Neural cell (in vitro differentiated cells): ENCODE measurements around the gene DNAH6. TPM values are rescaled to one million over a fixed set of nuclear protein-coding genes. Genes with fewer than 3 reads are reported as not detected.

Experiments
- H2AFZ ChIP-seq: fragments of 200-600, 300-800 bp; sonication (generic), shearing (Covaris generic); 2 replicates; pipeline ENCODE4 v1.6.0; 2014; ENCODE audit warnings: low read depth, mild to moderate bottlenecking, antibody characterized with exemption, low read length, moderate library complexity
- H3F3A ChIP-seq: fragments of 200-600 bp; shearing (Covaris generic); 2 replicates; pipeline ENCODE4 v1.6.1; 2016; ENCODE audit warnings: mild to moderate bottlenecking, moderate library complexity, mixed read lengths, antibody characterized with exemption, low read length; ENCODE audit not compliant: insufficient read depth, poor library complexity, severe bottlenecking
- H3K27ac ChIP-seq: fragments of 200-600, 300-800 bp; sonication (generic), shearing (Covaris generic); 2 replicates; pipeline ENCODE4 v1.5.1; 2014; ENCODE audit warnings: mild to moderate bottlenecking, low read length, moderate library complexity
- H3K27me3 ChIP-seq: fragments of 300-800, 200-600 bp; sonication (generic), shearing (Covaris generic); 2 replicates; pipeline ENCODE4 v1.6.0; 2014; ENCODE audit warnings: mild to moderate bottlenecking, low read depth, low read length, moderate library complexity; ENCODE audit not compliant: insufficient read depth
- H3K36me3 ChIP-seq: fragments of 300-800, 200-600 bp; sonication (generic), shearing (Covaris generic); 2 replicates; pipeline ENCODE4 v1.5.1; 2014; ENCODE audit warnings: mild to moderate bottlenecking, antibody characterized with exemption, low read length, moderate library complexity; ENCODE audit not compliant: insufficient read depth
- H3K4me2 ChIP-seq: fragments of 300-800, 200-600 bp; sonication (generic), shearing (Covaris generic); 2 replicates; pipeline ENCODE4 v1.6.0; 2014; ENCODE audit warnings: mild to moderate bottlenecking, low read length
- H3K4me3 ChIP-seq: fragments of 300-800, 200-600 bp; sonication (generic), shearing (Covaris generic); 2 replicates; pipeline ENCODE4 v1.5.1; 2014; ENCODE audit warnings: mild to moderate bottlenecking, low read length, moderate library complexity
- H3K79me2 ChIP-seq: fragments of 200-600 bp; shearing (Covaris generic); replicated peaks from 2 replicates; pipeline ENCODE4 v1.6.0; 2014; ENCODE audit warnings: mild to moderate bottlenecking, low read length, moderate library complexity; ENCODE audit not compliant: insufficient read depth
- H3K9ac ChIP-seq: fragments of 300-800, 200-600 bp; sonication (generic), shearing (Covaris generic); 2 replicates; pipeline ENCODE4 v1.6.1; 2016; ENCODE audit warnings: mild to moderate bottlenecking, low read length, mixed read lengths
- H3K9me2 ChIP-seq: fragments of 200-600 bp; shearing (Covaris generic); 2 replicates; pipeline ENCODE4 v1.6.1; 2016; ENCODE audit warnings: mild to moderate bottlenecking, low read length, mixed read lengths; ENCODE audit not compliant: insufficient read depth
- H3K9me3 ChIP-seq: fragments of 200-600, 300-800 bp; sonication (generic), shearing (Covaris generic); 2 replicates; pipeline ENCODE4 v1.6.1; 2016; ENCODE audit warnings: mild to moderate bottlenecking, mixed run types, low read length, moderate library complexity, mixed read lengths
- H4K20me1 ChIP-seq: fragments of 200-600 bp; shearing (Covaris generic); 2 replicates; pipeline ENCODE4 v1.6.1; 2016; ENCODE audit warnings: mild to moderate bottlenecking, mixed run types; ENCODE audit not compliant: insufficient read depth
- EP300 ChIP-seq: fragments of 450-650 bp; conservative IDR thresholded peaks from 2 replicates; pipeline ENCODE4 v1.6.1; 2014; ENCODE audit warnings: antibody characterized with exemption, mild to moderate bottlenecking, moderate library complexity; ENCODE audit not compliant: poor library complexity, severe bottlenecking
- EZH2 ChIP-seq: fragments of 200-600, 300-800 bp; shearing (Covaris generic), sonication (generic); IDR thresholded peaks from 2 replicates; pipeline ENCODE4 v1.6.1; 2014; ENCODE audit warnings: antibody characterized with exemption, low read length, borderline replicate concordance, mild to moderate bottlenecking; ENCODE audit not compliant: insufficient read depth, poor library complexity, severe bottlenecking
- MXI1 ChIP-seq: fragments of 450-650 bp; conservative IDR thresholded peaks from 2 replicates; pipeline ENCODE4 v1.6.1; 2014; ENCODE audit warnings: antibody characterized with exemption, mild to moderate bottlenecking; ENCODE audit not compliant: poor library complexity, severe bottlenecking
- POLR2AphosphoS5 ChIP-seq: IDR thresholded peaks from 2 replicates; pipeline ENCODE4 v1.6.1; 2012
- RAD21 ChIP-seq: fragments of 450-650 bp; conservative IDR thresholded peaks from 2 replicates; pipeline ENCODE4 v1.6.1; 2014; ENCODE audit warnings: antibody characterized with exemption, mild to moderate bottlenecking, moderate library complexity
- SMC3 ChIP-seq: fragments of 450-650 bp; conservative IDR thresholded peaks from 2 replicates; pipeline ENCODE4 v1.6.1; 2014; ENCODE audit warnings: antibody characterized with exemption, mild to moderate bottlenecking, moderate library complexity; ENCODE audit not compliant: poor library complexity
- TAF1 ChIP-seq: IDR thresholded peaks from 2 replicates; pipeline ENCODE4 v1.6.1; 2012; ENCODE audit warnings: low read depth
- polyA plus RNA-seq: library from polyadenylated mRNA; depleted of rRNA; stranded (reverse); fragments of >200 nt; gene quantifications from 2 replicates; pipeline ENCODE4 v1.2.3, GENCODE V29; 2014
- TF ChIP-seq, protein P1 (sequence below): IDR thresholded peaks from 2 replicates; pipeline ENCODE4 v1.6.1; 2012; ENCODE audit warnings: borderline replicate concordance
- TF ChIP-seq, protein P2 (sequence below): fragments of 450-650 bp; IDR thresholded peaks from 2 replicates; pipeline ENCODE4 v1.5.1; 2014; ENCODE audit warnings: antibody characterized with exemption, mild to moderate bottlenecking, moderate library complexity; ENCODE audit not compliant: poor library complexity, severe bottlenecking

DNAH6 gene
- polyA plus RNA-seq, 1 donor from 2014 or later, result 2.1 TPM

DNA sequence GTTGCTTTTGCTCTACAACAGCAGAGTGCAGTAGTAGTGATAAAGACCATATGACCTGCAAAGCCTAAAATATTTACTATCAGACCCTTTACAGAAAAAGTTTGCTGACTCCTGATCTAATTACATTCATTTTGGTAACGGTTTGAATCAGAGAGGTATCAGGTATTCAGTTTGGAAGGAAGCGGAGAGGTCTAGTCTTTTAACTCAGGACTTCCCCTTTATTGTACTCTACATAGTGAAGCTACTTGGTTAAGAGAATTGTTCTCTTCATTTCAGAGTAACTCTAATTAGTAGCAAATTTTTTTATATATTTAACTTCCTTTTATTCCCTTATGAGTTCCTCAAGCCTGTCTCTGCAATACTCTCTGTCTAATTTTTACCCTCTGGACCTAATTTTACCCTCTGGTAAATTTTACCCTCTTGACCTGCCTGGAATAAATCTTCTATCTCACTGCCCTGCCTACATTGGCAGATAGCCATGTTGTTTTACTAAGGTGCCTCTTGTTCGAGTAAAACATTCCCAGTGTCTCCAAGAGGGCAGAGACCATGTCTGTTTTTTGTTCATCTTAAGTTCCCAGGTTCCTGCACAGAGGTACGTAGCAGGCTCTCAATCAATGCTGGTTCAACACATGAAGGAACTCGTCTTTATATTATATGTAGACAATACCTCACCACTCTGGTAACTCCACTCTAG, 170.6 kb downstream of the DNAH6 start:
- no peaks in the 10 kb centered on the region for H3K36me3 ChIP-seq
- no peak for TF ChIP-seq EP300
- TF ChIP-seq, protein P1, sequence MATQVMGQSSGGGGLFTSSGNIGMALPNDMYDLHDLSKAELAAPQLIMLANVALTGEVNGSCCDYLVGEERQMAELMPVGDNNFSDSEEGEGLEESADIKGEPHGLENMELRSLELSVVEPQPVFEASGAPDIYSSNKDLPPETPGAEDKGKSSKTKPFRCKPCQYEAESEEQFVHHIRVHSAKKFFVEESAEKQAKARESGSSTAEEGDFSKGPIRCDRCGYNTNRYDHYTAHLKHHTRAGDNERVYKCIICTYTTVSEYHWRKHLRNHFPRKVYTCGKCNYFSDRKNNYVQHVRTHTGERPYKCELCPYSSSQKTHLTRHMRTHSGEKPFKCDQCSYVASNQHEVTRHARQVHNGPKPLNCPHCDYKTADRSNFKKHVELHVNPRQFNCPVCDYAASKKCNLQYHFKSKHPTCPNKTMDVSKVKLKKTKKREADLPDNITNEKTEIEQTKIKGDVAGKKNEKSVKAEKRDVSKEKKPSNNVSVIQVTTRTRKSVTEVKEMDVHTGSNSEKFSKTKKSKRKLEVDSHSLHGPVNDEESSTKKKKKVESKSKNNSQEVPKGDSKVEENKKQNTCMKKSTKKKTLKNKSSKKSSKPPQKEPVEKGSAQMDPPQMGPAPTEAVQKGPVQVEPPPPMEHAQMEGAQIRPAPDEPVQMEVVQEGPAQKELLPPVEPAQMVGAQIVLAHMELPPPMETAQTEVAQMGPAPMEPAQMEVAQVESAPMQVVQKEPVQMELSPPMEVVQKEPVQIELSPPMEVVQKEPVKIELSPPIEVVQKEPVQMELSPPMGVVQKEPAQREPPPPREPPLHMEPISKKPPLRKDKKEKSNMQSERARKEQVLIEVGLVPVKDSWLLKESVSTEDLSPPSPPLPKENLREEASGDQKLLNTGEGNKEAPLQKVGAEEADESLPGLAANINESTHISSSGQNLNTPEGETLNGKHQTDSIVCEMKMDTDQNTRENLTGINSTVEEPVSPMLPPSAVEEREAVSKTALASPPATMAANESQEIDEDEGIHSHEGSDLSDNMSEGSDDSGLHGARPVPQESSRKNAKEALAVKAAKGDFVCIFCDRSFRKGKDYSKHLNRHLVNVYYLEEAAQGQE, result no peak
- TF ChIP-seq EZH2, result no peak
- TF ChIP-seq POLR2AphosphoS5, result no peak
- TF ChIP-seq, protein P2, sequence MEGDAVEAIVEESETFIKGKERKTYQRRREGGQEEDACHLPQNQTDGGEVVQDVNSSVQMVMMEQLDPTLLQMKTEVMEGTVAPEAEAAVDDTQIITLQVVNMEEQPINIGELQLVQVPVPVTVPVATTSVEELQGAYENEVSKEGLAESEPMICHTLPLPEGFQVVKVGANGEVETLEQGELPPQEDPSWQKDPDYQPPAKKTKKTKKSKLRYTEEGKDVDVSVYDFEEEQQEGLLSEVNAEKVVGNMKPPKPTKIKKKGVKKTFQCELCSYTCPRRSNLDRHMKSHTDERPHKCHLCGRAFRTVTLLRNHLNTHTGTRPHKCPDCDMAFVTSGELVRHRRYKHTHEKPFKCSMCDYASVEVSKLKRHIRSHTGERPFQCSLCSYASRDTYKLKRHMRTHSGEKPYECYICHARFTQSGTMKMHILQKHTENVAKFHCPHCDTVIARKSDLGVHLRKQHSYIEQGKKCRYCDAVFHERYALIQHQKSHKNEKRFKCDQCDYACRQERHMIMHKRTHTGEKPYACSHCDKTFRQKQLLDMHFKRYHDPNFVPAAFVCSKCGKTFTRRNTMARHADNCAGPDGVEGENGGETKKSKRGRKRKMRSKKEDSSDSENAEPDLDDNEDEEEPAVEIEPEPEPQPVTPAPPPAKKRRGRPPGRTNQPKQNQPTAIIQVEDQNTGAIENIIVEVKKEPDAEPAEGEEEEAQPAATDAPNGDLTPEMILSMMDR, result no peak
- TF ChIP-seq RAD21, result no peak
- no peak for TF ChIP-seq SMC3
- H3K4me3 ChIP-seq, result no peak overlapping the region
- H3K9me2 ChIP-seq, result no peaks in the 10 kb centered on the region
- no peaks in the 10 kb centered on the region for H3K79me2 ChIP-seq
- no peaks in the 10 kb centered on the region for H3K27me3 ChIP-seq
- H4K20me1 ChIP-seq, result no peaks in the 10 kb centered on the region
- H3K4me2 ChIP-seq, result no peak overlapping the region
- H3K27ac ChIP-seq, result no peak overlapping the region
- H2AFZ ChIP-seq, result no peak overlapping the region
- H3K9ac ChIP-seq, result no peak overlapping the region
- no peaks in the 10 kb centered on the region for H3K9me3 ChIP-seq
- H3F3A ChIP-seq, result no peaks in the 10 kb centered on the region

DNA sequence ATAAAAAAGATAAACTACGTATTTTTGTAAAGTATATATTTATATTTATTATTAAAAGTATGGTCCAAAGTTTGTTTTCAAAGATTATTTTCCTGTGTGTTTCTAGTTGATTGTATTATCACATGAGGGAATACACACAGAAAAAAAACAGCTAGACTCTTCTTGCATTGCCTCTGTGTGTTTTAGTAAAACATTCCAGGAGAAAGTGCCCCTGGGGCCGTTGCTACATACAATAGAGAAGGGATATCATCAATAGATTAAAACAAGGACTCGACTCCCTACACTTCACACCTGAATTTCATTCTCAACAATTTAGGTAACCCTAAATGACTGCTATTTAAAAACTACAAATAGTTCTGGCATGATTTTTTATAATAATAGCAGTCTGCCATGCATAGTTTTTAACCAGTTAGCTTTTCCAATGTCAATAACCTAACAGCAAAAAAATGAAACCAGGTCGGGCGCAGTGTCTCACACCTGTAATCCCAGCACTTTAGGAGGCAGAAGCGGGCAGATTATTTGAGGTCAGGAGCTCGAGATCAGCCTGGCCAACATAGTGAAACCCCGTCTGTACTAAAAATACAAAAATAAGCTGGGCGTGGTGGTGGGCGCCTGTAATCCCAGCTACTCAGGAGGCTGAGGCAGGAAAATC, 171.3 kb downstream of the DNAH6 start:
- Histone ChIP-seq H3F3A (no peaks in the 10 kb centered on the region), H3K9ac (no peak overlapping the region), H3K4me3 (no peak overlapping the region), H2AFZ (no peak overlapping the region), H3K79me2 (no peaks in the 10 kb centered on the region), H4K20me1 (no peaks in the 10 kb centered on the region), H3K9me2 (no peaks in the 10 kb centered on the region), H3K36me3 (no peaks in the 10 kb centered on the region), H3K27me3 (no peaks in the 10 kb centered on the region), H3K27ac (no peak overlapping the region), H3K9me3 (no peaks in the 10 kb centered on the region), H3K4me2 (no peak overlapping the region)
- TF ChIP-seq POLR2AphosphoS5 (no peak), TAF1 (no peak), SMC3 (no peak), EP300 (no peak), RAD21 (no peak), EZH2 (no peak), MXI1 (no peak)
- TF ChIP-seq, protein P1, result no peak
- TF ChIP-seq, protein P2, result no peak
